Cardiac fibroblast (primary cell): Measurements from ENCODE around the gene CHURC1.

Experiments
- DNase-seq, 2 donors: peaks; one replicate each; pipeline versions ENCODE4 v3.0.0 to v3.0.0-alpha.2; 2010; ENCODE audit warnings: low read depth in 2 of 2
- H3K4me3 ChIP-seq, 2 donors: replicated peaks in 1 of 2; 1 replicate in 1 of 2; 2 replicates in 1 of 2; pipeline ENCODE4 v1.5.1; 2011; ENCODE audit warnings: low read depth in 2 of 2, low read length in 2 of 2, mild to moderate bottlenecking in 2 of 2, moderate library complexity in 1 of 2
- CTCF ChIP-seq: IDR thresholded peaks from one replicate; pipeline ENCODE4 v1.5.1; 2011; ENCODE audit warnings: low read depth, mild to moderate bottlenecking, low read length, inconsistent platforms

CHURC1 gene

GRCh38 chr14:64953310-64953654 lies 39.0 kb downstream of the CHURC1 start:
- DNase-seq: no peak
- TF ChIP-seq CTCF: no peak
- H3K4me3 ChIP-seq: no peak overlapping the region

- DNase-seq: no peak
- no peak overlapping the region for H3K4me3 ChIP-seq
- no peak for TF ChIP-seq CTCF
Observed at GRCh38 chr14:64953661-64954060, 39.4 kb downstream of the CHURC1 start.

GRCh38 chr14:64954491-64955240 lies 40.4 kb downstream of the CHURC1 start:
- no peak for DNase-seq
- TF ChIP-seq CTCF: no peak
- no peak overlapping the region for H3K4me3 ChIP-seq

GRCh38 chr14:64955297-64955696 lies 41.0 kb downstream of the CHURC1 start:
- no peak for DNase-seq
- no peak for TF ChIP-seq CTCF
- no peak overlapping the region for H3K4me3 ChIP-seq

GRCh38 chr14:64956697-64957406 lies 42.6 kb downstream of the CHURC1 start:
- H3K4me3 ChIP-seq: no peak overlapping the region
- TF ChIP-seq CTCF: no peak
- DNase-seq: no peak

- DNase-seq: no peak
- no peak overlapping the region for H3K4me3 ChIP-seq
- TF ChIP-seq CTCF: no peak
Observed at GRCh38 chr14:64958201-64958600, 43.9 kb downstream of the CHURC1 start.

GRCh38 chr14:64958743-64959142 lies 44.5 kb downstream of the CHURC1 start:
- H3K4me3 ChIP-seq: no peak overlapping the region
- DNase-seq: no peak
- no peak for TF ChIP-seq CTCF
